GM20000 (cell line): ENCODE data around the gene INHBB.

Source experiments
- DNase-seq: peaks from one replicate; pipeline ENCODE4 v3.0.0; 2012; ENCODE audit warnings: low spot score
- TF ChIP-seq, protein P1 (sequence below): IDR thresholded peaks from 2 replicates; pipeline ENCODE4 v1.5.1; 2012; ENCODE audit warnings: mild to moderate bottlenecking, control low read depth; ENCODE audit errors: extremely low read depth, missing control alignments

Gene INHBB

DNA sequence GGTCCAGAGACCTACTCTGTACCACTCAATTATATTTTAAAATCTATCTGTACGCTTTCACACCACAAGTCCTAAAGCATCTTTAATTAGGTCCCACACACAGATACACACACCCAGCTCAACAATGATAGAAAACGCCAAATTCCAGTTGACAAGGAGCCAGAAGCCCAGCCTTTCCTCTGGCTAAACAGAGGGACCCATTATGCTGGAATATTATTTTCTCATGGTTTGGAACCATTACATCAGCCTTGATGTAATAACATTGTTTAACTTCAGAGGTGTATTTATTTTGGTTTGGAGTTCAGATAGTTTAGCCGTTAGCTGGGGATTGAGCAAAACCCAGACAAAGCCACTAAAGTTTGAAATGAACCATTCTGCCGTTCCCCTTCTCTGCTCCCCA is 14.0 kb upstream of the INHBB start:
- TF ChIP-seq, protein P1, sequence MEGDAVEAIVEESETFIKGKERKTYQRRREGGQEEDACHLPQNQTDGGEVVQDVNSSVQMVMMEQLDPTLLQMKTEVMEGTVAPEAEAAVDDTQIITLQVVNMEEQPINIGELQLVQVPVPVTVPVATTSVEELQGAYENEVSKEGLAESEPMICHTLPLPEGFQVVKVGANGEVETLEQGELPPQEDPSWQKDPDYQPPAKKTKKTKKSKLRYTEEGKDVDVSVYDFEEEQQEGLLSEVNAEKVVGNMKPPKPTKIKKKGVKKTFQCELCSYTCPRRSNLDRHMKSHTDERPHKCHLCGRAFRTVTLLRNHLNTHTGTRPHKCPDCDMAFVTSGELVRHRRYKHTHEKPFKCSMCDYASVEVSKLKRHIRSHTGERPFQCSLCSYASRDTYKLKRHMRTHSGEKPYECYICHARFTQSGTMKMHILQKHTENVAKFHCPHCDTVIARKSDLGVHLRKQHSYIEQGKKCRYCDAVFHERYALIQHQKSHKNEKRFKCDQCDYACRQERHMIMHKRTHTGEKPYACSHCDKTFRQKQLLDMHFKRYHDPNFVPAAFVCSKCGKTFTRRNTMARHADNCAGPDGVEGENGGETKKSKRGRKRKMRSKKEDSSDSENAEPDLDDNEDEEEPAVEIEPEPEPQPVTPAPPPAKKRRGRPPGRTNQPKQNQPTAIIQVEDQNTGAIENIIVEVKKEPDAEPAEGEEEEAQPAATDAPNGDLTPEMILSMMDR, result no peak
- no peak for DNase-seq

- no peak for DNase-seq
- TF ChIP-seq, protein P1, result no peak
These were observed 13.6 kb upstream of the INHBB start for GRCh38 chr2:120332384-120332783.

GRCh38 chr2:120334068-120334467 is 11.9 kb upstream of the INHBB start:
- TF ChIP-seq, protein P1, result no peak
- DNase-seq, result no peak

DNA sequence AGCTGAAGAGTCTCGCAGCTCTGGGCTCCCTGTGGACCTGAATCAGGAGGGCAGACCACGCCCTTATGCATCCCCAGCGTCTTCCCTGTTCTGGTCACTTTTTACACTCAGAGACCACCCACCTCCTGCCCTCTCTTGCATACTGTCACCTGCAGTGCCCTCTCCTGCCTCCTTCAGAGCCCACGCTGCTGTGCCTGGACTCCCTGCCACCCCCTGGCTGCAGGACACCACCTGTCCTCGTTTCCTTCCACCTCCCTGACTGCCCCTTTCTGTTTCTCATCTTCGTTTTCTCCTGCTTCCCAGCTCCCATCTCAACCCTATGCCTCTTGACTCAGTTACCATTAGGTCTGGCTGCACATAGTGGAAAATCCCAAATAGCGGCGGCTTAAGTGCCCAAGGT is 9.2 kb upstream of the INHBB start:
- TF ChIP-seq, protein P1, result no peak
- no peak for DNase-seq

GRCh38 chr2:120338015-120338414 is 7.9 kb upstream of the INHBB start:
- no peak for DNase-seq
- TF ChIP-seq, protein P1, result no peak

GRCh38 chr2:120341977-120342376 is 4.0 kb upstream of the INHBB start:
- DNase-seq, result no peak

DNA sequence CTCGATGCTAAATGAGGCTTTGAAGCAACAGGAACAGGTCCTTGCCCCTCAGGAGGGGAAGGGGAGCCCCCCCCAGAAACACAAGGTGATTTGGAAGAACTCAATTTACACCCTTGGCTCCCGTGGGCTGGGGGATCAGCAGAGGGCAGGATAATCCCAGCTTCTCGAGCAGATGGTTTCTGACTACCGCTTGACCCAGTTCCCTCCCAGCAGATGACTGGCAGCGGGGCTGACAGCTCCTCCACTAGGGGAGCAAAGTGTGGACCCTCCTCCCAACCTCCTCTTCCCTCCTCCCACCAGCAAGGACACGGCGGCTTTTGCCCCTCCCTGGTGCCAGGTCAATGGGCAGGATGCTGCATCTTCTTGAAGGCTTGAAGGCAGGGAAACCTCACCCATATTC is 3.5 kb upstream of the INHBB start:
- no peak for DNase-seq
- TF ChIP-seq, protein P1, result no peak

More at GRCh38 chr2:120341977-120342376, 4.0 kb upstream of the INHBB start:
- TF ChIP-seq, protein P1, result no peak

GRCh38 chr2:120343100-120343432 is 2.9 kb upstream of the INHBB start:
- DNase-seq, result no peak
- TF ChIP-seq, protein P1, result no peak
